Left renal pelvis (tissue), 4 donors: ENCODE measurements around the gene MRPL24. TPM values are rescaled to one million over a fixed set of nuclear protein-coding genes. Genes with fewer than 3 reads are reported as not detected.
"Not testable (repeated sequence)": the region's sequence is repeated elsewhere in the genome, so short reads cannot be mapped to it uniquely, and the experiment has no call there.

Experiments
- DNase-seq, 4 donors: peaks; one replicate each; pipeline ENCODE4 v3.0.0-alpha.2; 2013; ENCODE audit warnings: low read depth in 4 of 4, low spot score in 3 of 4
- polyA plus RNA-seq, 4 donors: library from polyadenylated mRNA; unstranded; fragments of 120-200 nt; gene quantifications; one replicate each; pipeline ENCODE4 v1.2.1, GENCODE V29; 2013; ENCODE audit not compliant: insufficient read length in 4 of 4

The MRPL24 gene
- polyA plus RNA-seq: 10 to 100 TPM; 45.8 to 72.7 (median 66.1) TPM

DNA sequence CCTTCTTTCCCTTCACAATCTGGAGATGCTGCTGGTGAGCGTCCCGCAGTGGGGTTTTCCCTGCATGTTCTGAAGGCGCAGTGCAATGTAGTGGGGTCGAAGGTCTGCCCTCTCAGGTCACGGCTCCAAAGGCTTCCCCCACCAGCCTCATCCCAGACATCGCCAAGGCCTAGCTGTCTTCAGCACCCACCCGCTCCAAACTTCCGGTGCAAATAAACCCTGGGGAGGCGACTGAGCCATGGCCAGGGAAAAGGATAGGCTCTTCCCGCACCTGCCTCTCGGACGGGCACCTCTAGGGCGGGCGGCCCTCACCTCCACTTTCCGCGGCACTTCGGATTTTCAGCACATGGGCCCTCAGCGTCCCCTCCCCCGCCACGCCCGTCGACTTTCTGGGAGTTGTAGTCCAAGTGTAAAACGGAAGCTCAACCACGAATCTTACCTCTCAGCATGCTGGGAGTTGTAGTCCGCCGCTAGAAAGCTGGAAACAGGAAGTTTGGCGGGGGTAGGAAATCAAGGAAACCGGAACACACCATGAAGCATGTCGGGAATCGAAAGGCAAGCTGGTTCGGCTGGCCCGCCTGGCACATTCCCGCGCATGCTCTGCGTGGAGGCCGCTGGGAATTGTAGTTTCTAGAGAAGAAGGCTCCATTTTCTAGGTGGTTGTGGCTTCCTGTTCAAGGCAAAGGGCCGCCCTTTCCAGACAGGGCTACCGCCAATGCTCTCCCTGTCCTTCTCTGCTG, at the start of gene MRPL24:
Gene MRPL24, minus strand, starts transcription at position 348 of the 740 bp plus-strand sequence. CDS start 2,384 bp downstream, outside the sequence.
- DNase-seq: peak; percentile 98 to 100 (median 98)

- DNase-seq: no peak
Observed at GRCh38 chr1:156789621-156790318, 48.9 kb upstream of the MRPL24 start.

GRCh38 chr1:156788136-156788535, 47.2 kb upstream of the MRPL24 start:
- no peak for DNase-seq

GRCh38 chr1:156786640-156787039, 45.8 kb upstream of the MRPL24 start:
- no peak for DNase-seq

- DNase-seq: no peak
Observed at GRCh38 chr1:156785458-156785857, 44.6 kb upstream of the MRPL24 start.

DNA sequence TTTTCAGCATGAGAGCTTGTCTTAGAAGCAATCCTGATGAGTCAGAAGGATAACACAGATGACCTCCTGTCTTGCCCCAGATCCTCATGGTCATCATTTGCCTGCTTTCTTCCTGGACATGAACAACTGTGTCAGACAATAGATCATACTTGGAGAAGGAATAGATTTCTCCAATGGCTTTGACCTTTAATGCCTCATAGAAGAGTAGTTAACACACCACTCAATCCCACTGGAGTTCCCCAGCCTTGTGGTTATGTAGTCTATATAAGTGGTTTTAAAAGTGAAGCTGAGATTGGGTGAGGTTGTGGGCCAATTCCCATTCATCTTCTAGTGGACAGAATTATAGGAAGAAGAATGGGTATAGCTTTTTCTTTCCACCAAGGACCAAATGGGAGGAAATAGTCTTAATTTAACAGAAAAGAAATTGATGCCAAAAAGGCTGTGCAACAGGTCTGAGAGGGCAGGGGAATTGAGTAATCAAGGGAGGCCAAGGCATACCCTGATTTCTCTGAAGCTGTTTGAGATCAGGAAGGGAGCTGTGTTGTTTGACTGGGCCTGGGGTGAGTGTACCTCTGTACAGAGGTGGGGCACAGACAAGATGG, 40.8 kb upstream of the MRPL24 start:
- no peak for DNase-seq

DNA sequence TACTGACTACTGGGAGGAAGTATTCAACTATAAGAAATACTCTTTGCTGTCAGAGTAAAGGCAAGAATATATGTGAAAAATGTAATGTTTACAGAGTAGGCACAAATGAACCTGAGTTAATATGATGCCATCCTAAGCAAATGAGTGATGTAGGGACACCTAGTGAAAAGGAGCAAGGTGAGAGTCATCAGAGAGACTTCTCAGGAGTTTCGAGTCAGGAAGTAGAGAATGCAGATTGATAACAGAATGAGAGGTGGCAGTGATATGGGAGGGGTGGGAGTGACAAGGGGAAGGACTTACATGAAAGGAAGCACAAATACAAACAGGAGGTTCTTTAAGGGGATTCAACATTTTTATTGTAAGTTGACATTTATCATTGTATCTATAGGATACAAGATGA, 36.7 kb upstream of the MRPL24 start:
- DNase-seq: no peak

DNA sequence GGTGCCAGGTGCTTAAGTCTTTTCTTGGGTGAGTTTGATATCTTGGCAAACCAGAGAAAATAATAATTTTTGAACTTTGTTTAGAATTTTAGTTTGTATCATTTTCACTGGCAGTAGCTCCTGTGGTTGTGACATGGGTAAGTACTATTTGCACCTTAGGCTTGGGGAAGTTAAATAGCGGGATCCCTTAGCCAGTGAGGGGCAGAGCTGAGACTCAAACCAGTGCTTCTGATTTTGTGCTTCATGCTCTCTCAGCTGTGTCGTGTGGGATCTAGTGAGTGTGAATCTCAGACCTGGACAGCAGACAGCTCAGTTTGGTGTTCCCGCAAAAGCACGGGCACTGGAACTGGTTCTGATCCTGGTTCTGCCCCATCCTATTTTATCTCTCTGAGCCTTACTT, 36.1 kb upstream of the MRPL24 start:
- DNase-seq: no peak

DNA sequence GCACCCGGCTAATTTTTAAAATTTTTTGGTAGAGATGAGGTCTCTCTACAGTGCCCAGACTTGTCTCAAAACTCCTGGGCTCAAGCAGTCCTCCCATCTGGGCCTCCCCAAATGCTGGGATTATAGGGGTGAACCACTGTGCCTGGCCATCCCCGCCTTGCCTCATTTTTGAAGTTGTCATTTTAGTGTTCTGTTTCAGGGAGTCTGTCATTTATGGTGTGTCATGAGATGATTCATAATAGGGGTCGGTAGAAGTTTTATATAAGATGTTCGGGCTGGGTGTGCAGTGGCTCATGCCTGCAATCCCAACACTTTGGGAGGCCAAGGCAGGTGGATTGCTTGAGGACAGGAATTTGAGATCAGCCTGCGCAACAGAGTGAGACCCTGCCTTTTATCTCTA, 34.9 kb upstream of the MRPL24 start:
- no peak for DNase-seq

- no peak for DNase-seq
Observed at GRCh38 chr1:156773607-156774006, 32.7 kb upstream of the MRPL24 start.

- DNase-seq: no peak
Observed at GRCh38 chr1:156772728-156773497, 32.0 kb upstream of the MRPL24 start.

DNA sequence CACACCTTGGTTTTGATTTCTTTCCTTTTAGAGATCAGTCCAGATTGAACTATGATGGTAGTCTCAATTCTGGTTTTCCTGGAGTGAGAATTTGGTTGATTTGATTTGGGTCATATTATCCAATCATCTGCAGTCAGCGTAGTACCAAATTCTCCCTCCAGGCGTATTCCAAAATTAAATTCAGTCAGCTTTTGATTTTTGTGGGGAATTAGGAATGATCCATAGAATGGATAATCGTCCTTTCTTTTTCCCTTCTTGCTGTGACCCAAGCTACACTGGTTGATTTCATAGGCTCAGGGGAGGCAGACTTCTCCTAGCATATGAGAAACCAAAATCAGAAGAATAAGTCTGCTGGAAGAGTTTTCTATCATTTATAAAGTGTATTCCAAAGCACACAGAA, 31.3 kb upstream of the MRPL24 start:
- no peak for DNase-seq

DNA sequence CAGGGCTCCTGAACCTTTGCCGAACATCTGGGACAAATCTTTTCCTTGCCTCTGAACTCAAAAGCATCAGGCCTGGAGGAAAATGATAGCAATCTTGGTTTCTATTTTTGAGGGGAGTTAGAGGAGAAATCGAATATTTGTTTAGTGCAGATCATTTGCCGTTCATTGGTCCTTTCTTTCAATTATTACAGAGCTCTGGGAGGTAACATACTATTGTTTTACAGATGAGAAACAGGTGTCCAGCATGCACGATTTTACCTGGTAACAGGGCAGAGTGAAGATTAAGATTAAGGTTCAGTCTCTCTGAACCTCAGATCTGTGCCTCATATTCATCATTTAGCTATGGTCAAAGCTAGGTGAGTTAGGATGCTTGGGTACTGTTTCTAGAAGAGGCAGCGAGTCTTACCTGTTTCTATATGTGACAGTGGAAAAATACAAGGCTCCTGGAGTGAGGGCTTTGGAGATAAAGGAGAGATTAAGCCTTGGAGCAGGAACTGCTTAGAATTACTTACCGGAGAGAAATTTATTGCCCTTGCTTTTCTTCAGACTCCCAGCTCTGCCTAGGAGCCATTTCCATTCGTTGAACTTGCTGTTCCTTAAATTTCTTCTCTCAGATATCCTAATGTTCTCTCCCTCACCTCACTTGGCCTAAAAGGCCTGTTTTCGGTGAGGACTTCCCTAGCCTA, 27.9 kb upstream of the MRPL24 start:
- no peak for DNase-seq

DNA sequence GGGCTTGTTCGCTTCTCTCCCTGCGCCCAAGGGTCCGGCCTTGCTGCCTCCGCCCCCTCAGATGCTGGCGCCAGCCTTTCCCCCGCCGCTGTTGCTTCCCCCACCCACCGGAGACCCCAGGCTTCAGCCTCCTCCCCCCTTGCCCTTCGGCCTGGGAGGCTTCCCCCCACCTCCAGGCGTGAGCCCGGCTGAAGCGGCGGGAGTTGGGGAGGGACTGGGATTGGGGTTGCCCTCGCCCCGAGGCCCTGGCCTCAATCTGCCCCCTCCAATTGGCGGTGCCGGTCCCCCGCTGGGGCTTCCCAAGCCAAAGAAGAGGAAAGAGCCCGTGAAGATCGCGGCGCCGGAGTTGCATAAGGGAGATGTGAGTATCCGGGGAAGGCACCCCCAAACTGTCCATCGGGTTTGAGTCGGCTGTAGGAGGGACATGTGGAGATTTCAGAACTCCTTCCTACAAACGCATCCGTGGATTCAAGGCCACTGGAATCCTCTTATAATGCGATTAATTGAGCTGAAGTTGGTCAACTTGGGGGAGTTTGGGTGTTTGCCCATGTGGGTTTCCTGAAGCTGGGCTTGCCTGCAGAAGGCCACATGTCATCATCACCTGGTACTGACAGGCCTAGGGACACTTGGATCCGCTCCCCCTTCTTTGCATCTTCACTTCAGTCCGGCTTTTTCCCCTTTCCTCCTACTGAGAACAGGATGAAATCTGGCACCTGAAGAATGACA, 27.2 kb upstream of the MRPL24 start:
- no peak for DNase-seq

DNA sequence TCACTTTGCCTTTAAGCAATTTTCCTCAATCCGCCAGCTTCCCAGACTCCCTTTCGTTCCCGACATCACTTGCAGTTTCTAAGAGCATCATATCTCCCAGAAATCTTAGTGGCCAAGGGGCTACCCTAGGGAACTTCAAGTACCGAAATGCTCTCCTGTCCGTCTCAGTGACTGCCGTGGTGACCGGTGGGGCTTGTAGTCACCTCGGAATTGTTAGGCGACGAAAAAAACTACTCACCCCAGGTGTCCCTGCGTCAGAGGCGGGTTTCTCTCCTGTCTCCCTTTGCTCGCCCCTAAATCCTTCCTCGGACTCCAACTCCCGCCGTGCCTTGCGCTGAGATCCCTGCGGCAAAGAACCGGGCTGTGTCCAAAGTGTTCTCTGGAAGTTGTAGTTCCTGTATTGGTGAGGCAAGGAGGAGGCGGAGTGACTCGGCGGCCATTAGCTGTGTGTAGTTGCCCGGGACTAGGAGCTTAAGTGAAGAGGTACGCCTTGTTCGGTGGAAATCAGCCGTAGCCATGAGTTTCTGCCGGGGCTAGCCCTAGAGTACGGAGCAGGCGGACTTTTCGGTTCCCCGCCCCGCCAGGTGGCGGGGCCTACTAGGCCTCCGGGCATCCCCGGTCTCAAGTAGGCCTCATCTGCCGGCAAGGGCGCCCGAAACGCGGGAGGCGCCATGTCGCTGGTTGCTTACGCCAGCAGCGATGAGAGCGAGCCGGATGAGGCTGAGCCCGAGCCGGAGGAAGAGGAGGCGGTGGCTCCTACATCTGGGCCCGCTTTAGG, 26.4 kb upstream of the MRPL24 start, which contains the start of gene PRCC:
Gene PRCC, plus strand, starts transcription at position 435 of the 778 bp plus-strand sequence. Its CDS starts 237 bp downstream, at position 672.
- peak; percentile 98 to 100 (median 99) for DNase-seq

GRCh38 chr1:156766298-156767100, 25.6 kb upstream of the MRPL24 start:
- DNase-seq: no peak

GRCh38 chr1:156765666-156766065, 24.8 kb upstream of the MRPL24 start:
- DNase-seq: no peak

DNA sequence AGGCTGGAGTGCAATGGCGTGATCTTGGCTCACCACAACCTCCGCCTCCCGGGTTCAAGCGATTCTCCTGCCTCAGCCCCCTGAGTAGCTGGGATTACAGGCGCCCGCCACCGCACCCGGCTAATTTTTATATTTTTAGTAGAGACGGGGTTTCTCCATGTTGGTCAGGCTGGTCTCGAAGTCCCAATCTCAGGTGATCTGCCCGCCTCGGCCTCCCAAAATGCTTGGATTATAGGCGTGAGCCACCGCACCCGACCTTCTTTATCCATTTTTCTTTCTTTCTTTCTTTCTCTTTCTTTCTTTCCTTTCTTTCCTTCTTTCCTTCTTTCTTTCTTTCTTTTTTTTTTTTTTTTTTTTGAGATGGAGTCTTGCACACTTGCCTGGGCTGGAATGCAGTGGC, 24.2 kb upstream of the MRPL24 start:
- DNase-seq: not testable (repeated sequence)
